Mesothelial cell of epicardium (in vitro differentiated cells): ENCODE results near the gene NRP1. TPM values are rescaled to one million over a fixed set of nuclear protein-coding genes. Genes with fewer than 3 reads are reported as not detected.

ENCODE experiments used
- DNase-seq, 2 experiments: peaks; one replicate each; pipeline ENCODE4 v3.0.0; 2021; ENCODE audit warnings: low spot score in 2 of 2; ENCODE audit not compliant: unreplicated experiment in 2 of 2
- H3K27ac Mint-ChIP-seq: 2 replicates; pipeline ENCODE4 v1.8.0; 2021; ENCODE audit warnings: mixed read lengths
- H3K27me3 Mint-ChIP-seq: 2 replicates; pipeline ENCODE4 v1.8.0; 2021; ENCODE audit warnings: low read depth, mixed read lengths
- H3K36me3 Mint-ChIP-seq: 2 replicates; pipeline ENCODE4 v1.8.0; 2021; ENCODE audit warnings: mixed read lengths
- H3K4me1 Mint-ChIP-seq: 2 replicates; pipeline ENCODE4 v1.8.0; 2021; ENCODE audit warnings: mixed read lengths
- H3K4me3 Mint-ChIP-seq: 2 replicates; pipeline ENCODE4 v1.8.0; 2021; ENCODE audit warnings: mild to moderate bottlenecking, moderate library complexity, mixed read lengths
- H3K9me3 Mint-ChIP-seq: 2 replicates; pipeline ENCODE4 v1.8.0; 2021; ENCODE audit warnings: mixed read lengths
- CTCF ChIP-seq: fragments of 200-600 bp; sonication (generic); IDR thresholded peaks from one replicate; pipeline ENCODE4 v1.5.0; 2021; ENCODE audit warnings: antibody characterized with exemption; ENCODE audit not compliant: unreplicated experiment
- total RNA-seq: library from RNA; stranded (reverse); gene quantifications from 3 replicates; pipeline ENCODE4 v1.2.1, GENCODE V29; 2021

NRP1 gene
- total RNA-seq, 1 donor from 2014 or later, result 47.7 TPM

GRCh38 chr10:33178026-33178755 is 156.3 kb downstream of the NRP1 start:
- Mint-ChIP-seq H3K4me3 (no peak overlapping the region), H3K27me3 (no peaks in the 10 kb centered on the region)

GRCh38 chr10:33176688-33177087 is 157.8 kb downstream of the NRP1 start:
- Mint-ChIP-seq H3K27me3 (no peaks in the 10 kb centered on the region), H3K9me3 (no peaks in the 10 kb centered on the region), H3K4me3 (no peak overlapping the region), H3K36me3 (peaks cover 8% of the 10 kb centered on the region), H3K27ac (peak overlapping the region; percentile 8), H3K4me1 (peaks cover 16% of the 10 kb centered on the region)
- no peak for DNase-seq
- TF ChIP-seq CTCF, result no peak

More at GRCh38 chr10:33178026-33178755, 156.3 kb downstream of the NRP1 start:
- H3K9me3 Mint-ChIP-seq, result no peaks in the 10 kb centered on the region
- no peak overlapping the region for H3K27ac Mint-ChIP-seq
- no peak for DNase-seq
- no peak for TF ChIP-seq CTCF
- peaks cover 12% of the 10 kb centered on the region for H3K36me3 Mint-ChIP-seq
- H3K4me1 Mint-ChIP-seq, result peaks cover 16% of the 10 kb centered on the region

GRCh38 chr10:33174674-33175434 is 159.6 kb downstream of the NRP1 start:
- no peak for TF ChIP-seq CTCF
- no peak for DNase-seq
- peaks cover 6% of the 10 kb centered on the region for H3K36me3 Mint-ChIP-seq
- H3K9me3 Mint-ChIP-seq, result no peaks in the 10 kb centered on the region
- H3K4me3 Mint-ChIP-seq, result no peak overlapping the region
- no peaks in the 10 kb centered on the region for H3K27me3 Mint-ChIP-seq
- H3K27ac Mint-ChIP-seq, result no peak overlapping the region
- H3K4me1 Mint-ChIP-seq, result peaks cover 16% of the 10 kb centered on the region

- H3K4me1 Mint-ChIP-seq, result peaks cover 23% of the 10 kb centered on the region
- DNase-seq, result no peak
- no peaks in the 10 kb centered on the region for H3K9me3 Mint-ChIP-seq
- no peak for TF ChIP-seq CTCF
- H3K27ac Mint-ChIP-seq, result no peak overlapping the region
- H3K36me3 Mint-ChIP-seq, result no peaks in the 10 kb centered on the region
- H3K27me3 Mint-ChIP-seq, result no peaks in the 10 kb centered on the region
- no peak overlapping the region for H3K4me3 Mint-ChIP-seq
Measured at GRCh38 chr10:33165911-33166310, 168.6 kb downstream of the NRP1 start.

GRCh38 chr10:33164060-33164709 is 170.3 kb downstream of the NRP1 start:
- no peak for TF ChIP-seq CTCF
- Mint-ChIP-seq H3K27ac (no peak overlapping the region), H3K36me3 (no peaks in the 10 kb centered on the region), H3K9me3 (no peaks in the 10 kb centered on the region), H3K27me3 (no peaks in the 10 kb centered on the region), H3K4me1 (peaks cover 23% of the 10 kb centered on the region), H3K4me3 (no peak overlapping the region)
- no peak for DNase-seq
